Neural progenitor cell (in vitro differentiated cells): ENCODE measurements around the gene PPM1G.

Experiments used
- EZH2 ChIP-seq: fragments of 200-600 bp; sonication (generic); IDR thresholded peaks from 2 replicates; pipeline ENCODE4 v1.6.1; 2017; ENCODE audit warnings: antibody characterized with exemption, mild to moderate bottlenecking, moderate library complexity
- EZH2phosphoT487 ChIP-seq: fragments of 200-600 bp; sonication (generic); IDR thresholded peaks from 2 replicates; pipeline ENCODE4 v1.6.1; 2017; ENCODE audit warnings: antibody characterized with exemption
- TF ChIP-seq, protein P1 (sequence below): fragments of 200-600 bp; sonication (generic); IDR thresholded peaks from 2 replicates; pipeline ENCODE4 v1.5.1; 2017; ENCODE audit warnings: antibody characterized with exemption, mild to moderate bottlenecking

DNA sequence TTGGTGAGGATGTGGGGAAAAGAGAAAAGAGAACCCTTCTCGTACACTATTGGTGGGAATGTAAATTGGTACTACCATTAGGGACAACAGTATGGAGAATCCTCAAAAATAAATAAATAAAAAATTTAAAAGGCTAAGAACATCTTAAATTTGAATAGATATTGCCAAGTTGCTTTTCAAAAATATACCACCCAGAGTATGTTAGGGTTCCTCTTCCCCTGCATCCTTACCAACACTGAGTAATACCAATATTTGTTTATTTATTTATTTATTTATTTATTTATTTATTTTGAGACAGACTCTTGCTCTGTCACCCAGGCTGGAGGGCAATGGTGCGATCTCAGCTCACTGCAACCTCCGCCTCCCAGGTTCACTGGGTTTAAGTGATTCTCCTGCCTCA is 13.6 kb upstream of the PPM1G start:
- TF ChIP-seq, protein P1, sequence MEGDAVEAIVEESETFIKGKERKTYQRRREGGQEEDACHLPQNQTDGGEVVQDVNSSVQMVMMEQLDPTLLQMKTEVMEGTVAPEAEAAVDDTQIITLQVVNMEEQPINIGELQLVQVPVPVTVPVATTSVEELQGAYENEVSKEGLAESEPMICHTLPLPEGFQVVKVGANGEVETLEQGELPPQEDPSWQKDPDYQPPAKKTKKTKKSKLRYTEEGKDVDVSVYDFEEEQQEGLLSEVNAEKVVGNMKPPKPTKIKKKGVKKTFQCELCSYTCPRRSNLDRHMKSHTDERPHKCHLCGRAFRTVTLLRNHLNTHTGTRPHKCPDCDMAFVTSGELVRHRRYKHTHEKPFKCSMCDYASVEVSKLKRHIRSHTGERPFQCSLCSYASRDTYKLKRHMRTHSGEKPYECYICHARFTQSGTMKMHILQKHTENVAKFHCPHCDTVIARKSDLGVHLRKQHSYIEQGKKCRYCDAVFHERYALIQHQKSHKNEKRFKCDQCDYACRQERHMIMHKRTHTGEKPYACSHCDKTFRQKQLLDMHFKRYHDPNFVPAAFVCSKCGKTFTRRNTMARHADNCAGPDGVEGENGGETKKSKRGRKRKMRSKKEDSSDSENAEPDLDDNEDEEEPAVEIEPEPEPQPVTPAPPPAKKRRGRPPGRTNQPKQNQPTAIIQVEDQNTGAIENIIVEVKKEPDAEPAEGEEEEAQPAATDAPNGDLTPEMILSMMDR = no peak
- TF ChIP-seq EZH2 (no peak), EZH2phosphoT487 (no peak)
